NCI-H1694 (cell line): Measurements from ENCODE around the gene DCLRE1C.
A peak's percentile ranks its signal among the peaks of the same experiment; 100 is the strongest.
"Not testable (repeated sequence)": the region's sequence is repeated elsewhere in the genome, so short reads cannot be mapped to it uniquely, and the experiment has no call there.

ENCODE experiments used
- DNase-seq: peaks from one replicate; lab custom pipeline; 2025; lab: John Stamatoyannopoulos, UW

Gene DCLRE1C

DNA sequence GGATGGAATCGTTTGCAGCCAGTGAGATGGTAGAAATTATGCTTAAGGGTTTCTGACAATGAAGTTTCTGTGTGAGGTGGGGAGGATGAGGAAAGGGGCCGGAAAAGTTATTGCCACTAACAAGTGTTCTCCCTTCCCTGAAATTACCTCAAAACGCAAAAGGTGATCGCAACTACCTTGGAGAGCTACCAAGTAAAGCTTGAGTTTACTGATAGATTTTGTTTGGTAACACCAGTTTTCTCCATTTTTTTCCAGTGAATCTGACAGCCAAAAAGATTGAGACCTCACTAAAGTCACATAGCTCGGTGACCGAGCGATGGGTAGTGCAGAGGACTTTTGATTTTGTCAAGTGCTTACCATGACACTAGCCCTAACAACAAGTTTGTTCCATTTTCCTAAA lies 73.7 kb downstream of the DCLRE1C start:
- no peak for DNase-seq

DNA sequence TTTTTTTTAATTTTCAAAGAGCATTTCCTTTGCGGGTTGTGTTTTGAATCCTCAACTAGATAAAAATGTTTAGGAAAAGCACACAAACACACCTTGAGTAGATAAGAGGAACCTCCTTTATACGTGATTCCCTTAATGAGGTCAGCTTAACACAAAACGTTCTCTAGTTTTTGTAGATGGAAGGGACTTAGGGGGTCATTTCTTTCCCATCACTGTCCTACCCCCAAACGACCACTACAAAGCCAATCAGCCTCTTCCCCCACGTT lies 74.0 kb downstream of the DCLRE1C start:
- no peak for DNase-seq

DNA sequence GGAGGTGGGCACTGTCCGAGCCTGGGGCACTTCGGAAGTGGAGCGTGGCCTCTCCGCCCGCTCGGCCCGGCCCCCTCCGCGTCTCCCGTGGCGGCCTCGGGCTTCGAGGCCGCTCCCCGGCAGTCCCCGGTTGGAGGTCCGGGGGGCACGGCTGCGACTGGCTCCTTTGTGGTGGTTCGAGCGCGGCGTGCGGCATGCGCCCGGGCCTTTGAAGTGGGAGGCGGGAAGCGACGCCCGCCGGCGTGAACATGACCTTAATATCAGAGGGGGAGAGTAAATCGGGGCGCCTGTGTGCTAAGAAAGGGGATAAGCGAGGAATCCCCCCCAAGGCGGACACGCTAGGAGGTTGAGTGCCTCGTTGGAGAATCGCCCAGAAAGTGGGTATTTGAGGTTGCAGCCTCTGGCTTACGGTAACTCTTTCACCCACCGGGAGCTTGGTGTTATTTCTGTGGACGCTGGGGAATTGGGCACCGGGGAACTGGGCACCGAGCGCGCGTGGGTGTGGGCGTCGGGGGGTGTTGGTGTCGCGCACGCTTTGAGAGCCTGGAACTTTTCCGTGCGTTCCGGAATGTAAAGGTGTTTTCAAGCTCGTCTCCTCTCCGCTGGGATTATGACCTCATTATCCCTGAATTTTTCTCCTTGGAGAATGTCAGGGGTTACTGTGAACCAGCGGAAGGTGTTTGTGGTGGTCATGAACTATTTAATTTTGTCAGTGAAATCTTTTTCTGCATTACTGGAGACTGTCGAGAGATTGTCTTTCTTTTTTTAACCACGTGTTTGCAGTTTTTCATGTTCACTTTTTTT lies 74.6 kb downstream of the DCLRE1C start:
- no peak for DNase-seq

DNA sequence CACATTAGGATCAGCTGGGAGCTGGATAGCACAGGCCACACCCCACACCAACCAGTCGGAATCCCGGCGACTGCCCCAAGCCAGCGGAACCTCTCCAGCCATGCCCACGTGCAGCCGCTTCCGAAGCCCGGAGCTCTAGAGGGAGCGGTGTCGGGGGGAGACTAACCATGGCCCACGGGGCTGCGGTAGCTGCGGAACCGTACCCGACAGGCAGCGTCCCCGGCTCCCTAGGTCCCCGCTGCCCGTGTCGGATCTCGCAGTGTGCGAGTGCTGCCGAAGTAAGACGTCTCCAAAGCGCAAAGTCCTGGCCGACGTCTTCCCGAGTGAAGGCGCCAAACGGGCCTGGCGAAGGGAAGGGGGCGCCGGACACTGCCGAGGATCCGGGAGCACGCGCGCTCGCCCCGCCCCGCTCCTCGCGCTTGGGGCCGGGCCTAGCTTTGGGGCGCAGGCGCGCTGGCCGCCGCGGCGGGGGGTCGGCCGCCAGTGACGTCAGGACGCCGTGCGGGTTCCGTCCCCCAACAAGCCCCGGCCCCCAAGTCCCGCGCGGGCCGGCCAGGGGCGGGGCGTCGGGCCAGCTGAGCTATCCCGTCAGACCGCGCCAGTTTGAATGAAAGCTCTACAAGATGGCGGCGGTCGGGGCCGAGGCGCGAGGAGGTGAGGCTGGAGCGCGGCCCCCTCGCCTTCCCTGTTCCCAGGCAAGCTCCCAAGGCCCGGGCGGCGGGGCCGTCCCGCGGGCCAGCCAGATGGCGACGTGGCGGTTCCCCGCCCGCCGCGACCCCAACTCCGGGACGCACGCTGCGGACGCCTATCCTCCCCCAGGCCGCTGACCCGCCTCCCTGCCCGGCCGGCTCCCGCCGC lies 75.4 kb downstream of the DCLRE1C start, which contains the start of gene SUV39H2:
Gene SUV39H2 (plus strand): TSS at position 601 of the 858 bp plus-strand sequence. CDS start 23 bp downstream, at position 624.
- DNase-seq, result peak; percentile 76

DNA sequence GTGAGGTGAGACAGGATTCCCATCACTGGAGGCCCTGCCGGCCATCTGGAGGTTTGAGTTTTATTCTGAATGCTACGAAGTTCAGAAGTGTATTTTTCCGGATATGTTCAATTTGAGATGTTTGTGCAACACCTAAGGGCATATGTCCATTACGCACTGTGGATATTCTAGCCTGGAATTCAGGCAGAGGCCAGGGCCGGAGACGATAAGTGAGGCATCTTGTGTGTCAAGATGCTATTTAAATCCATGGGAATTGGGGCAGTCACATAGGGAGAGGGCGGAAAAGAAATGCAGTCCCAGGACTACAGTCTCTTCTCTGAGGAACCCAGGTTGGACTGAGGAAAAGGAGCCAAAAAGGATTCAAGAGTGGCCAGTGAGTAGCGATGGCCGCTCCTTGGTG lies 77.1 kb downstream of the DCLRE1C start:
- DNase-seq, result no peak

DNA sequence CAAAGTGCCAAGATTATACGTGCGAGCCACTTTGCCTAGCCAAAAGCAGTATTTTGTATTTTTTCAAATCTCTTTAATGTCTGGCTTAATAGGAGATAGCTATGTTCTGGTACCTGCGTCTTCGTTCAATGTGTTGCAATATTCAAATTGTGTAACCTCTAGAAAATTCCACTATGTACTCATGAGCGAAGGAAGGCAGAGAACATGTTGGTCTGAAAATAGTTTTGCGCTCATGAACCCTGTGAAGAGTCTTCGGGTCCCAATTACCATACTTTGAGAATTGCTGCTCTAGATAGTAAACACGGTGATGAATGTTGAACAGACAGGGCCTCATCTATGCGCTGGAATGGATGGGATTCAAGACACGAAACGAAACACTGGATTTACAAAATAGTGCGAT lies 78.0 kb downstream of the DCLRE1C start:
- DNase-seq, result no peak

DNA sequence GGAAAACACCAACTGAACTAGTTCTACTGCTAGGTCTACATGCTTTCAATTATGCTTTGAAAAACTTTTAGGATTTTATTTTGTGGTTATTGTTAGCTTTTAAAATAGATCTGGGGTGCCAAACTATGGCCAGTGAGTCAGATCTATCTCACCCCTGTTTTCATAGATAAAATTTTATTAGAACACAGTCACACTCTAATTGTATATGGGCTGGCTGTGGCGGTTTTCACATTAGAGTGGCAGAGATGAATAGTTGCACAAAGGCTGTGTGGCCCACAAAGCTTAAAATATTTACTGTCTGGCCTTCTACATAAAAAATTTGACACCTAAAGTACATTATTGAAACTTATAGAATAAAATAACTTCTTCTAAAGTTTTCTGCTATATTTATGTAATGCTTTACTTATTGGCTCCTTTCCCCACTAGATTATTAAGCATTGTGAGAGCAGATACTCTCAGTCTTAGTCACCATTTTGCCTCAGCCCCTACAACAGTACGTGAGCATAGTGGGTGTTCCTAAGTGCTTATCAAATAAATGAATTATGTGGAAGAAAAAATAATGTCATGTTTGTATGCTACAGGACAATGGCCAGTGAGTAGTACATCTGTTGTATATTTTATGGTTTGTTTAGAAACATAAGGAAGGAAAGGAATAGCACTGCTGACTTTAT lies 80.7 kb downstream of the DCLRE1C start:
- no peak for DNase-seq

DNA sequence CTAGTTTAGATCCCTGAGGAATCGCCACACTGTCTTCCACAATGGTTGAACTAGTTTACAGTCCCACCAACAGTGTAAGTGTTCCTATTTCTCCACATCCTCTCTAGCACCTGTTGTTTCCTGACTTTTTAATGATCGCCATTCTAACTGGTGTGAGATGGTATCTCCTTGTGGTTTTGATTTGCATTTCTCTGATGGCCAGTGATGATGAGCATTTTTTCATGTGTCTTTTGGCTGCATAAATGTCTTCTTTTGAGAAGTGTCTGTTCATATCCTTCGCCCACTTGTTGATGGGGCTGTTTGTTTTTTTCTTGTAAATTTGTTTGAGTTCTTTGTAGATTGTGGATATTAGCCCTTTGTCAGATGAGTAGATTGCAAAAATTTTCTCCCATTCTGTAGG lies 89.0 kb downstream of the DCLRE1C start:
- DNase-seq, result not testable (repeated sequence)

DNA sequence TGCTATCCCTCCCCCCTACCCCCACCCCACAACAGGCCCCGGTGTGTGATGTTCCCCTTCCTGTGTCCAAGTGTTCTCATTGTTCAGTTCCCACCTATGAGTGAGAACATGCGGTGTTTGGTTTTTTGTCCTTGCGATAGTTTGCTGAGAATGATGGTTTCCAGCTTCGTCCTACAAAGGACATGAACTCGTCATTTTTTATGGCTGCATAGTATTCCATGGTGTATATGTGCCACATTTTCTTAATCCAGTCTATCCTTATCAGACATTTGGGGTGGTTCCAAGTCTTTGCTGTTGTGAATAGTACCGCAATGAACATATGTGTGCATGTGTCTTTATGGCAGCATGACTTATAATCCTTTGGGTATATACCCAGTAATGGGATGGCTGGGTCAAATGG lies 89.4 kb downstream of the DCLRE1C start:
- not testable (repeated sequence) for DNase-seq

DNA sequence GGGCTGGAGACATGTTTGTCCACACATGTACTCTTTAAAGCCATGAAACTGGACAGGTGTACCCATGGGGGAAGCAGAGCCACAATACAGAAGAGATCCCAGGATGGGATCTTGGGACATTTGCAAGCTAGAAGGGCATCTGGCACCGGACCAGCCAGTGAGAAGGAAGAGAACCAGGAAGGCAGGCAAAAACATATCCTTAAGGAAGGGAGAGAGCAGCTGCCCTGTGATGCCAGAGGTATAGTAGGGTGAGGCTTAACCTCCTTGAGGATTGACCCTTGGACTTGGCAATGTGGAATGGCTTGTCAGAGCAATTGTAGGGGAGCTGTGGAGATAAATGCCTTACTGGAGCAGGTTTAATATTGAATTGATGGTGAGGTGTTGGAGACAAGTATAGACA lies 93.1 kb downstream of the DCLRE1C start:
- DNase-seq, result no peak

DNA sequence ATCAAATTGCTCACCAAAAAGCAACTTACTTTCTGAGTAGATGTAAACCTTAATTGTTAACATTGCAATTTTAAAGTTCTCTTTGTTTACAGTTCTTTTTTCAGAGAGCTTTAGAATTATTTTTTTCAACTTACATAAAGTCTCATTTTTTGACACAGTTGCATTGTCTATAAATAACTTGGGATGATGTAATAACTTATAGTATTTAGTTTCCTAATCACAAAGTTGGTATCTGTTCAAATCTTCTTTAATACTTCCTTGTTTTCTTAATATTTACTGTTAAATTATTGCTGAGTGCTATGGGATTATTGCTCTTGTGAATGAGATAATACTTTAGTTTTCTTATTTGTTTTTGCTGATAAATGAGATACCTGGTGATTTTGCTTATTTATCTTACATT lies 94.1 kb downstream of the DCLRE1C start:
- DNase-seq, result no peak

DNA sequence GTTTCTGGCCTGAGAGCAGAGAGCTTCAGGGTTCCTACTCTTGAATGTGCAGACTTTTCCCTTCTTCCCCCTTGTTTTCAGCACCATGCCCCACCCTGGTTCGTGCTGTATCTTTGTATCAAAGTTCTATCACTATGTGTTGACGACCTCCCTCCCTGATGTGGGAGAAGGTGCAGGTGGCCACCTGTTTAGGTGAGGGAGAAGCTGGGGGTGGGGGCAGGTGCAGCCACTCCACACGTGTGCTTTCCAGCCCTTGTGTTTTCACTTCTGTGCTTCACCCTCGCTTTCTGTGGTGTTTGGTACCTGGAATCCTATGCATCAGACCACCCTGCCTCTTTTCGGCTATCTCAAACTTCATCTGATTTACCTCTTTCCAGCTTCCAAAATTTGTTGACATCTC lies 94.9 kb downstream of the DCLRE1C start:
- no peak for DNase-seq

DNA sequence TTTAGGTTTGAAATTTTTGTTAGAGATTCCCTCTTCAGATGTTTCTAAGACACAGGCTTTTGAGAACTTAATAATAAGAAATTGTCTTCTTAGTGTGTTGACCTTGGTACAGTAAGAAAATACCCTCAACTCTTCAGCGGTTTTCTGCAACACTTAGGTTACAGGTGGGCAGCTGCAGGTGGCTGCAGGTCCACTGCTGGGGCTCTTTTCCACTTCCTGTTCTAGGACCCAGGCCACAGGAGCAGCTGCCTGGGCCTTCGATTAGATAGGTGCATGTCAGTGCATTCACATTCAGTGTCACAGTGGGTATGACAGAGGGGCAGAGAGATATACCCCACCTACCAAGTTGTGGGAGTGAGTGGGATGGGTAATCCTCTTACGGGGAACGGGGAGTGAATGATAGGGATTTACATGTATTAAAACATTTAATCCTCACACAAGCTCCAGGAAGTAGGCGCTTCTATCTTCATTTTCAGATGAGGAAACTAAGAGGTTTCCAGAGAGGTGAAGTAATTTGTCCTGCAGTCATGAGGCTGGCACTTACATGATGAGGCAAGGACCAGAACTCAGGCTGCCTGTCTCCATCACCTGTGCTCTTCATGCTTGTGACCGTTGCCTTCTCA lies 95.4 kb downstream of the DCLRE1C start:
- DNase-seq, result no peak

DNA sequence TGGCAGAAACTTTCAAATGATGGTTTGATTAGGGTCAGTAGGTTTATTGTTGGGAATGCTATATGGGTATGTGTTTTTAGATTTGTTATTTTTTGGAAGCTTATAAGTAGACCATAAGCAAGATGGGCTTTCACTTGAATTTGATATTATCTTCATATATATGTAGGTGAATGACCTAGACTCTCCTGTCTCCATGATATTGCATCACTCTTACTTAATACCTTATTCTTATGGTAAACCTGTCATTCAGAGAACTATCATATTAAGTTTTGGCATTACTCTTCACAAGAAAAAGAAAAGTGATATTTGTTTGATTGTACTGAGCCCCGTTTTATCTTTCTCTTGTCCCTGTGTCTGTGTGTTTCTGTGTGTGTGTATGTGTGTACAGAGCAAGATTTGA lies 98.4 kb downstream of the DCLRE1C start:
- DNase-seq, result no peak

DNA sequence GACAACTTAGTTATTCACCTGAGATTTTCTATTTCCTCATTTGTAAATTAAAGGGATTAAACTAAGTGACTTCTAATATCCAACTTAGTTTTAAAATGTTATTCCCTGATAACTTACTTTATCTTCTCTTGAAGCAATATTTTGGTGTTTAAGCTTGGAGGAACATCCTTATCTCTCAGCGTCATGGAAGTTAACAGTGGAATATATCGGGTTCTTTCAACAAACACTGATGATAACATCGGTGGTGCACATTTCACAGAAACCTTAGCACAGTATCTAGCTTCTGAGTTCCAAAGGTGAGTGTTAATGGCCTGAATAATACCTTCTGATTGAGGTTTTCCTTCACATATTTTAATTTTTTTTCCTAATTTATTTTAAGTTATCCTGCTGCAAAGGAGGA lies 101.7 kb downstream of the DCLRE1C start:
- no peak for DNase-seq
